ENCODE measurements around the gene BAHCC1. TPM values are rescaled to one million over a fixed set of nuclear protein-coding genes. Genes with fewer than 3 reads are reported as not detected.

Gene BAHCC1
- total and polyA plus RNA-seq, 10 of the 15 experiments (the other 5 are each of a cell fraction or from before 2014, with no cell fraction given), result 0.03 to 0.14 (median 0.11) TPM; not detected in 6

- no peak for TF ChIP-seq SMC3 (IDR thresholded peaks at IDR 0.05; ENCODE audit: borderline replicate concordance, low read length)
- Histone ChIP-seq H3K9me3 (replicated peaks; ENCODE audit: control insufficient read depth, insufficient read depth, low read length) (no peaks in the 10 kb centered on the region; the same call in 2 of the 3 replicates), H3K79me2 (ENCODE audit: control insufficient read depth, insufficient read depth, low read length) (no peaks in the 10 kb centered on the region), H4K20me1 (ENCODE audit: control insufficient read depth, insufficient read depth) (no peaks in the 10 kb centered on the region), H3K27me3 (replicated peaks in 1 of 2; ENCODE audit: control insufficient read depth in 2 of 2, insufficient read depth in 2 of 2, low read length in 1 of 2) (peaks cover 4 to 6% of the 10 kb centered on the region in 2 experiments; a peak in 2 of 4 replicates), H3K9ac (ENCODE audit: control insufficient read depth, insufficient read depth, low read length) (no peak overlapping the region), H3K4me3 (no peak overlapping the region), H2AFZ (ENCODE audit: control insufficient read depth, low read depth, low read length) (no peak overlapping the region), H3K4me1 (ENCODE audit: control insufficient read depth, insufficient read depth, low read length) (no peaks in the 10 kb centered on the region), H3K27ac (ENCODE audit: control insufficient read depth, insufficient read depth) (no peak overlapping the region), H3K4me2 (ENCODE audit: control insufficient read depth, insufficient read depth) (no peak overlapping the region), H3K36me3 (ENCODE audit: control insufficient read depth in 2 of 2, insufficient read depth in 2 of 2, low read length in 1 of 2) (no peaks in the 10 kb centered on the region)
- in situ Hi-C loops (cut with MboI) (no loop called here), intact Hi-C loops (cut with micrococcal nuclease; ENCODE audit: unreplicated experiment) (no loop called here)
- CTCF ChIA-PET, result no interaction called here
- DNase-seq (ENCODE audit: low read depth, low spot score) (no peak), ATAC-seq (no peak), FAIRE-seq (no peak)
- POLR2A ChIA-PET, result interaction anchor here (0.6 kb wide), 1 partner anchor 111 kb away, joined by 3 read pairs; no protein-coding TSS in a partner anchor
- SMC1A ChIA-PET (ENCODE audit: uncharacterized antibody, unreplicated experiment), result no interaction called here
- BruUV-seq (replicated peaks), result no TSS peak
- 34% methylated on average over 20 of the region's 25 CpGs for WGBS (ENCODE audit: insufficient coverage, insufficient replicate concordance, low lambda C conversion rate, missing lambda C conversion rate)
- RAD21 ChIA-PET (ENCODE audit: unreplicated experiment), result interaction anchor here (1.0 kb wide), 1 partner anchor 140 kb away, joined by 3 read pairs; no protein-coding TSS in a partner anchor
Observed at GRCh38 chr17:81431545-81432482, 36.6 kb downstream of the BAHCC1 start.

DNA sequence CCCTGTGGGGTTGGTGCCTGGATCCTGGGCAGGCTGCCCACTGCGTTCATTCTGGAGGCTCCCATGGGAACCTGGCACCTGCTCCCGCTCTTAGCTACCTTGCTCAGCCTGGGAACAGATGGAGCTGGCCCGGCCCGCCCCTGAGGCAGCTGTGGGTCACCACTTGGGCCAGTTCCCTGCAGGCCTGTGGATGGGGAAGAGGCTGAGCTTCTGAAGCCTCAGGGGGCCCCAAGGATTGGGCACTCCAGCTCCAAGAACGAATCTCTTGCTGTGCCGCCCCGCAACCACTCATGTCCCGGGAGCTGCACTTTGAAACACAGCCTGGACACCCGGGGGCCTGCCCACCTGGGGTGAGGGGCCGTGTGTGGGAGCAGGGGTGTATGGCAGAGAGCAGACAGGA is 37.7 kb downstream of the BAHCC1 start:
- 31% methylated on average over 9 of the region's 10 CpGs for WGBS (ENCODE audit: insufficient coverage, insufficient replicate concordance, low lambda C conversion rate, missing lambda C conversion rate)
- H3K79me2 ChIP-seq (ENCODE audit: control insufficient read depth, insufficient read depth, low read length), result no peaks in the 10 kb centered on the region
- H2AFZ ChIP-seq (ENCODE audit: control insufficient read depth, low read depth, low read length), result no peak overlapping the region
- no peak for FAIRE-seq
- H3K4me1 ChIP-seq (ENCODE audit: control insufficient read depth, insufficient read depth, low read length), result no peaks in the 10 kb centered on the region
- no peak overlapping the region for H3K27ac ChIP-seq (ENCODE audit: control insufficient read depth, insufficient read depth)
- no peaks in the 10 kb centered on the region for H3K9me3 ChIP-seq (replicated peaks; ENCODE audit: control insufficient read depth, insufficient read depth, low read length)
- intact Hi-C loops (cut with micrococcal nuclease; ENCODE audit: unreplicated experiment), result no loop called here
- ChIA-PET RAD21 (ENCODE audit: unreplicated experiment) (no interaction called here), POLR2A (no interaction called here), CTCF (no interaction called here), SMC1A (ENCODE audit: uncharacterized antibody, unreplicated experiment) (no interaction called here)
- peaks cover 4% of the 10 kb centered on the region in 2 experiments; a peak in 2 of 4 replicates for H3K27me3 ChIP-seq (replicated peaks in 1 of 2; ENCODE audit: control insufficient read depth in 2 of 2, insufficient read depth in 2 of 2, low read length in 1 of 2)
- no peaks in the 10 kb centered on the region for H4K20me1 ChIP-seq (ENCODE audit: control insufficient read depth, insufficient read depth)
- no peak overlapping the region for H3K9ac ChIP-seq (ENCODE audit: control insufficient read depth, insufficient read depth, low read length)
- no peak for TF ChIP-seq EZH2 (IDR thresholded peaks at IDR 0.05; ENCODE audit: borderline replicate concordance, control insufficient read depth, low read depth, low read length)
- TF ChIP-seq CBX3 (IDR thresholded peaks at IDR 0.05; ENCODE audit: borderline replicate concordance, low read depth), result no peak
- TF ChIP-seq MEF2B (IDR thresholded peaks at IDR 0.05; ENCODE audit: partially characterized antibody, poor library complexity, severe bottlenecking), result no peak
- TF ChIP-seq, protein P1, sequence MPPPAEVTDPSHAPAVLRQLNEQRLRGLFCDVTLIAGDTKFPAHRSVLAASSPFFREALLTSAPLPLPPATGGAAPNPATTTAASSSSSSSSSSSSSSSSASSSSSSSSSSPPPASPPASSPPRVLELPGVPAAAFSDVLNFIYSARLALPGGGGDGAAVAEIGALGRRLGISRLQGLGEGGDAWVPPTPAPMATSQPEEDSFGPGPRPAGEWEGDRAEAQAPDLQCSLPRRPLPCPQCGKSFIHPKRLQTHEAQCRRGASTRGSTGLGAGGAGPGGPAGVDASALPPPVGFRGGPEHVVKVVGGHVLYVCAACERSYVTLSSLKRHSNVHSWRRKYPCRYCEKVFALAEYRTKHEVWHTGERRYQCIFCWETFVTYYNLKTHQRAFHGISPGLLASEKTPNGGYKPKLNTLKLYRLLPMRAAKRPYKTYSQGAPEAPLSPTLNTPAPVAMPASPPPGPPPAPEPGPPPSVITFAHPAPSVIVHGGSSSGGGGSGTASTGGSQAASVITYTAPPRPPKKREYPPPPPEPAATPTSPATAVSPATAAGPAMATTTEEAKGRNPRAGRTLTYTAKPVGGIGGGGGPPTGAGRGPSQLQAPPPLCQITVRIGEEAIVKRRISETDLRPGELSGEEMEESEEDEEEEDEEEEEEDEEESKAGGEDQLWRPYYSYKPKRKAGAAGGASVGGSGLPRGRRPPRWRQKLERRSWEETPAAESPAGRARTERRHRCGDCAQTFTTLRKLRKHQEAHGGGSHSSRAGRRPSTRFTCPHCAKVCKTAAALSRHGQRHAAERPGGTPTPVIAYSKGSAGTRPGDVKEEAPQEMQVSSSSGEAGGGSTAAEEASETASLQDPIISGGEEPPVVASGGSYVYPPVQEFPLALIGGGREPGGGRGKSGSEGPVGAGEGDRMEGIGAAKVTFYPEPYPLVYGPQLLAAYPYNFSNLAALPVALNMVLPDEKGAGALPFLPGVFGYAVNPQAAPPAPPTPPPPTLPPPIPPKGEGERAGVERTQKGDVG (CRISPR knock-in tag; IDR thresholded peaks at IDR 0.05), result no peak
- no peak for DNase-seq (ENCODE audit: low read depth, low spot score)
- no peak overlapping the region for H3K4me2 ChIP-seq (ENCODE audit: control insufficient read depth, insufficient read depth)
- no peak for ATAC-seq
- BruUV-seq (replicated peaks), result no TSS peak
- H3K4me3 ChIP-seq, result no peak overlapping the region
- in situ Hi-C loops (cut with MboI), result no loop called here
- no peaks in the 10 kb centered on the region for H3K36me3 ChIP-seq (ENCODE audit: control insufficient read depth in 2 of 2, insufficient read depth in 2 of 2, low read length in 1 of 2)
